H1 (cell line): ENCODE results near the gene GPR180. TPM values are rescaled to one million over a fixed set of nuclear protein-coding genes. Genes with fewer than 3 reads are reported as not detected.

Experiments
- CTCF ChIA-PET: fragments of 300-600 bp; sonication (Branson Sonifier 250); formaldehyde crosslinking; loops from one replicate; lab custom pipeline; 2021; ENCODE audit not compliant: partially characterized antibody; lab: Charles Lee
- POLR2A ChIA-PET: fragments of 300-600 bp; sonication (Branson Sonifier 250); formaldehyde crosslinking; loops from one replicate; lab custom pipeline; 2021; ENCODE audit warnings: inconsistent platforms; ENCODE audit not compliant: partially characterized antibody; lab: Charles Lee
- DNase-seq, 2 experiments: peaks; one replicate each; pipeline versions ENCODE4 v3.0.0 to v3.0.0-alpha.2; 2010 to 2022; ENCODE audit warnings: low spot score in 2 of 2, low read depth in 1 of 2, mixed read lengths in 1 of 2
- FAIRE-seq: peaks from 2 replicates; lab custom pipeline; 2011; peaks lifted over from hg19 to GRCh38; lab: Jason Lieb, UNC
- H2AFZ ChIP-seq: 2 replicates; pipeline ENCODE4 v1.8.1; 2012; ENCODE audit warnings: low read length, inconsistent platforms
- H2AK5ac ChIP-seq: 2 replicates; pipeline ENCODE4 v1.6.1; 2013; ENCODE audit warnings: low read depth, low read length
- H2BK120ac ChIP-seq: replicated peaks from 2 replicates; pipeline ENCODE3; 2013; ENCODE audit warnings: low read depth, low read length, inconsistent platforms
- H2BK12ac ChIP-seq: 2 replicates; pipeline ENCODE4 v1.6.1; 2013; ENCODE audit warnings: low read depth, low read length
- H2BK15ac ChIP-seq: 2 replicates; pipeline ENCODE4 v1.6.1; 2013; ENCODE audit warnings: low read length
- H2BK20ac ChIP-seq: 2 replicates; pipeline ENCODE4 v1.6.1; 2013; ENCODE audit warnings: low read length
- H2BK5ac ChIP-seq: 2 replicates; pipeline ENCODE4 v1.6.1; 2013; ENCODE audit warnings: low read depth, low read length
- H3K14ac ChIP-seq: 2 replicates; pipeline ENCODE4 v1.6.1; 2013; ENCODE audit warnings: inconsistent platforms; ENCODE audit not compliant: insufficient read length
- H3K18ac ChIP-seq: 2 replicates; pipeline ENCODE4 v1.6.1; 2013; ENCODE audit warnings: low read length; ENCODE audit errors: extremely low read depth
- H3K23ac ChIP-seq: 2 replicates; pipeline ENCODE4 v1.6.1; 2013; ENCODE audit warnings: inconsistent platforms; ENCODE audit not compliant: insufficient read length
- H3K23me2 ChIP-seq: 2 replicates; pipeline ENCODE4 v1.6.1; 2013; ENCODE audit warnings: low read depth, low read length
- H3K27ac ChIP-seq: 2 replicates; pipeline ENCODE4 v1.6.1; 2011; ENCODE audit warnings: low read depth, low read length, inconsistent platforms
- H3K27me3 ChIP-seq, 4 experiments: replicated peaks in 1 of 4; 1 replicate in 1 of 4; 2 replicates in 3 of 4; pipeline versions ENCODE4 v1.6.1 to v1.8.1; 2011 to 2013; ENCODE audit warnings: low read length in 3 of 4, mild to moderate bottlenecking in 3 of 4, inconsistent platforms in 2 of 4, mixed read lengths in 2 of 4, moderate library complexity in 1 of 4; ENCODE audit not compliant: control insufficient read depth in 3 of 4, insufficient read depth in 3 of 4; ENCODE audit errors: extremely low read depth in 1 of 4
- H3K36me3 ChIP-seq, 4 experiments: 2 replicates each; pipeline versions ENCODE4 v1.6.1 to v1.8.1; 2011 to 2013; ENCODE audit warnings: mild to moderate bottlenecking in 4 of 4, low read length in 3 of 4, moderate library complexity in 2 of 4, control low read depth in 1 of 4, inconsistent platforms in 1 of 4; ENCODE audit not compliant: insufficient read depth in 4 of 4, control insufficient read depth in 2 of 4
- H3K4ac ChIP-seq: replicated peaks from 2 replicates; pipeline ENCODE3; 2013; ENCODE audit warnings: low read length, low read depth, mixed read lengths, inconsistent platforms; ENCODE audit not compliant: insufficient read length
- H3K4me1 ChIP-seq, 4 experiments: replicated peaks in 1 of 4; 1 replicate in 1 of 4; 2 replicates in 3 of 4; pipeline versions ENCODE4 v1.6.1 to v1.8.1; 2011 to 2013; ENCODE audit warnings: low read length in 3 of 4, inconsistent platforms in 2 of 4, mixed read lengths in 1 of 4; ENCODE audit not compliant: insufficient read depth in 4 of 4, control insufficient read depth in 3 of 4
- H3K4me2 ChIP-seq, 2 experiments: 2 replicates each; pipeline versions ENCODE4 v1.6.1 to v1.8.1; 2011 to 2013; ENCODE audit warnings: low read depth in 2 of 2, low read length in 2 of 2, control low read depth in 1 of 2, inconsistent platforms in 1 of 2, mild to moderate bottlenecking in 1 of 2; ENCODE audit not compliant: insufficient read depth in 1 of 2
- H3K4me3 ChIP-seq, 4 experiments: fragments of 200-600, 300-600 bp in 1 of 4; sonication (generic), shearing (Covaris generic), sonication (Bioruptor Twin) in 1 of 4; 2 replicates each; pipeline versions ENCODE4 v1.5.1 to v1.8.1; 2011 to 2016; ENCODE audit warnings: low read length in 4 of 4, low read depth in 3 of 4, control low read depth in 2 of 4, inconsistent platforms in 2 of 4, mild to moderate bottlenecking in 2 of 4, mixed read lengths in 1 of 4, moderate library complexity in 1 of 4; ENCODE audit not compliant: insufficient read depth in 2 of 4; ENCODE audit errors: extremely low read depth in 1 of 4
- H3K56ac ChIP-seq: replicated peaks from 2 replicates; pipeline ENCODE3; 2013; ENCODE audit warnings: low read depth, mild to moderate bottlenecking, mixed read lengths, low read length, inconsistent platforms; ENCODE audit not compliant: insufficient read length
- H3K79me1 ChIP-seq: 2 replicates; pipeline ENCODE4 v1.6.1; 2013; ENCODE audit warnings: low read depth, low read length, control low read depth
- H3K79me2 ChIP-seq, 2 experiments: 2 replicates each; pipeline versions ENCODE4 v1.6.1 to v1.8.1; 2012 to 2013; ENCODE audit warnings: low read length in 2 of 2, mild to moderate bottlenecking in 2 of 2, inconsistent platforms in 1 of 2; ENCODE audit not compliant: insufficient read depth in 2 of 2, control insufficient read depth in 1 of 2
- H3K9ac ChIP-seq, 4 experiments: replicated peaks in 1 of 4; 1 replicate in 1 of 4; 2 replicates in 3 of 4; pipeline versions ENCODE4 v1.6.1 to v1.8.1; 2011 to 2013; ENCODE audit warnings: low read depth in 3 of 4, low read length in 3 of 4, control low read depth in 2 of 4, mild to moderate bottlenecking in 2 of 4, moderate library complexity in 2 of 4, inconsistent platforms in 1 of 4; ENCODE audit errors: extremely low read depth in 1 of 4
- H3K9me3 ChIP-seq, 2 experiments: 2 replicates each; pipeline versions ENCODE4 v1.6.1 to v1.8.1; 2012 to 2013; ENCODE audit warnings: mild to moderate bottlenecking in 2 of 2, moderate library complexity in 2 of 2, control low read depth in 1 of 2, inconsistent platforms in 1 of 2, low read depth in 1 of 2, low read length in 1 of 2, mixed read lengths in 1 of 2; ENCODE audit not compliant: insufficient read depth in 2 of 2
- H4K20me1 ChIP-seq, 2 experiments: replicated peaks in 1 of 2; 2 replicates each; pipeline versions ENCODE3 to v1.8.1; 2011 to 2013; ENCODE audit warnings: inconsistent platforms in 2 of 2, low read length in 2 of 2, mild to moderate bottlenecking in 1 of 2; ENCODE audit not compliant: insufficient read depth in 2 of 2, control insufficient read depth in 1 of 2
- H4K5ac ChIP-seq: 2 replicates; pipeline ENCODE4 v1.6.1; 2013; ENCODE audit warnings: low read length, low read depth, mixed read lengths, inconsistent platforms; ENCODE audit not compliant: insufficient read length
- H4K8ac ChIP-seq: 2 replicates; pipeline ENCODE4 v1.8.0; 2013; ENCODE audit warnings: mild to moderate bottlenecking, moderate library complexity, low read length, inconsistent platforms; ENCODE audit not compliant: insufficient read depth; ENCODE audit errors: extremely low read depth
- H4K91ac ChIP-seq: replicated peaks from 2 replicates; pipeline ENCODE3; 2013; ENCODE audit warnings: low read length, mixed read lengths, inconsistent platforms; ENCODE audit not compliant: insufficient read length
- CBX5 ChIP-seq: fragments of 300-800, 300-1000 bp; sonication (generic); IDR thresholded peaks from 2 replicates; pipeline ENCODE4 v1.7.1; 2016; ENCODE audit warnings: antibody characterized with exemption, low read length, low read depth
- CTCF ChIP-seq, 3 experiments: IDR thresholded peaks; 1 replicate in 2 of 3; 2 replicates in 1 of 3; pipeline versions ENCODE4 v1.5.1 to v1.6.1; 2011; ENCODE audit warnings: low read length in 3 of 3, mild to moderate bottlenecking in 3 of 3, inconsistent platforms in 2 of 3, low read depth in 1 of 3, moderate library complexity in 1 of 3; ENCODE audit not compliant: insufficient read depth in 1 of 3; ENCODE audit errors: control extremely low read depth in 1 of 3
- GTF2F1 ChIP-seq: IDR thresholded peaks from 2 replicates; pipeline ENCODE4 v1.6.1; 2012; ENCODE audit warnings: low read depth, low read length, improper control_type of control experiment, borderline replicate concordance
- RAD21 ChIP-seq, 2 experiments: IDR thresholded peaks in 1 of 2; conservative IDR thresholded peaks in 1 of 2; 2 replicates each; pipeline ENCODE4 v1.6.1; 2011; ENCODE audit warnings: low read depth in 2 of 2, low read length in 2 of 2, improper control_type of control experiment in 1 of 2, inconsistent platforms in 1 of 2, mild to moderate bottlenecking in 1 of 2, moderate library complexity in 1 of 2
- SP4 ChIP-seq: IDR thresholded peaks from 2 replicates; pipeline ENCODE4 v1.6.1; 2012; ENCODE audit warnings: low read length, inconsistent platforms
- WGBS, 2 experiments: shearing (Covaris generic) in 1 of 2; methylation state at CpG; one replicate each; pipeline versions ENCODE4 v1.1.6 to v1.1.7; 2013 to 2015; ENCODE audit warnings: low lambda C conversion rate in 2 of 2, mixed read lengths in 2 of 2, inconsistent platforms in 1 of 2, low coverage in 1 of 2, missing lambda C conversion rate in 1 of 2; ENCODE audit not compliant: insufficient replicate concordance in 2 of 2, insufficient coverage in 1 of 2, insufficient read length in 1 of 2; ENCODE audit errors: extremely low coverage in 1 of 2, missing lambda C conversion rate in 1 of 2; 5-methylcytosine and 5-hydroxymethylcytosine counted together
- polyA plus RNA-seq, 7 experiments: library from polyadenylated mRNA; depleted of rRNA in 3 of 7; stranded (reverse) in 5 of 7; unstranded in 2 of 7; fragments of >200 nt in 5 of 7; fragments of 200-250 nt in 2 of 7; gene quantifications; 1 replicate in 5 of 7; 2 replicates in 1 of 7; 4 replicates in 1 of 7; pipeline versions ENCODE4 v1.2.1 to v1.2.3, GENCODE V29; 2011 to 2013; ENCODE audit warnings: missing spikeins in 2 of 7, mixed read lengths in 2 of 7
- total RNA-seq: library from RNA; stranded (reverse); fragmentation: NEBNext Ultra II Directional; extraction: Animal tissue kit (Norgen Biotek cat#: 25700); gene quantifications from 2 replicates; pipeline ENCODE4 v1.2.1, GENCODE V29; 2021

GPR180 gene
- total and polyA plus RNA-seq, 2 of the 8 experiments (the other 6 are each of a cell fraction or from before 2014, with no cell fraction given): 1.8 to 4.8 TPM

GRCh38 chr13:94620286-94620896 lies 18.7 kb downstream of the GPR180 start:
- no peaks in the 10 kb centered on the region for H3K9me3 ChIP-seq
- H2BK120ac ChIP-seq: no peak overlapping the region
- H3K4me3 ChIP-seq: no peak overlapping the region
- FAIRE-seq: peak; percentile 91
- H3K4me2 ChIP-seq: no peak overlapping the region
- H2AK5ac ChIP-seq: no peak overlapping the region
- H3K4me1 ChIP-seq: no peaks in the 10 kb centered on the region
- no peak overlapping the region for H2BK5ac ChIP-seq
- no peak overlapping the region for H2BK20ac ChIP-seq
- H3K23ac ChIP-seq: no peak overlapping the region
- H2BK15ac ChIP-seq: no peak overlapping the region
- no peak overlapping the region for H3K4ac ChIP-seq
- DNase-seq: no peak
- no peak for TF ChIP-seq GTF2F1
- peak; percentile 85 to 86 for TF ChIP-seq RAD21 (IDR thresholded peaks at IDR 0.05 in 1 of 2, conservative IDR thresholded peaks at IDR 0.05 in 1 of 2; ENCODE audit: low read depth in 2 of 2, low read length in 2 of 2)
- no peak for TF ChIP-seq CBX5
- peak; percentile 38 to 80 (median 64) for TF ChIP-seq CTCF (IDR thresholded peaks at IDR 0.05; ENCODE audit: control extremely low read depth in 1 of 3, insufficient read depth in 1 of 3, low read depth in 1 of 3, low read length in 3 of 3)
- no peak for TF ChIP-seq SP4
- H3K27me3 ChIP-seq: no peaks in the 10 kb centered on the region
- peaks cover 0 to 23% (median 5%) of the 10 kb centered on the region in 4 experiments; a peak in 5 of 8 replicates for H3K36me3 ChIP-seq
- no peaks in the 10 kb centered on the region for H4K20me1 ChIP-seq
- no peak overlapping the region for H3K18ac ChIP-seq
- no peak overlapping the region for H3K14ac ChIP-seq
- no peak overlapping the region for H4K5ac ChIP-seq
- no peak overlapping the region for H3K9ac ChIP-seq
- no peak overlapping the region for H4K91ac ChIP-seq
- no peak overlapping the region for H3K56ac ChIP-seq
- WGBS, 2 experiments: 94 to 100% methylated on average over 1 to 2 of the region's 2 CpGs
- no peak overlapping the region for H3K27ac ChIP-seq
- no peaks in the 10 kb centered on the region for H3K23me2 ChIP-seq
- ChIA-PET CTCF (interaction anchor here (0.6 to 8.0 kb wide), 38 partner anchors 9 to 1949 kb away, joined by 3 to 121 read pairs (median 4); partner anchors contain the start of genes DCT, GPR180 and TGDS), POLR2A (interaction anchor here (0.5 to 0.9 kb wide), 2 partner anchors 11 to 17 kb away, joined by 3 to 4 read pairs; no protein-coding TSS in a partner anchor)
- no peak overlapping the region for H2BK12ac ChIP-seq
- H3K79me1 ChIP-seq: no peaks in the 10 kb centered on the region
- H2AFZ ChIP-seq: no peak overlapping the region
- H4K8ac ChIP-seq: no peak overlapping the region
- H3K79me2 ChIP-seq: no peaks in the 10 kb centered on the region
